GM23338 (cell line): ENCODE results near the gene UFSP1. TPM values are rescaled to one million over a fixed set of nuclear protein-coding genes. Genes with fewer than 3 reads are reported as not detected.

Experiments
- ATAC-seq: fragments of 200-7000 bp; cut with Tn5 transposase; 3 replicates; pipeline ENCODE4 v1.9.1; 2020
- DNase-seq: peaks from one replicate; pipeline ENCODE4 v3.0.0-alpha.2; 2015; ENCODE audit warnings: low spot score
- H2AFZ ChIP-seq: fragments of 200-600 bp; sonication (generic); 2 replicates; pipeline ENCODE4 v1.8.0; 2016; ENCODE audit warnings: antibody characterized with exemption, mild to moderate bottlenecking, moderate library complexity
- H3F3A ChIP-seq: fragments of 200-600 bp; sonication (generic); replicated peaks from 2 replicates; pipeline ENCODE4 v1.8.0; 2017; ENCODE audit warnings: antibody characterized with exemption, mixed run types, low read depth
- H3K27ac ChIP-seq: fragments of 200-600 bp; sonication (generic); 2 replicates; pipeline ENCODE4 v1.6.1; 2016; ENCODE audit warnings: low read depth
- H3K27me3 ChIP-seq: fragments of 200-600 bp; sonication (generic); 2 replicates; pipeline ENCODE4 v1.8.0; 2016; ENCODE audit warnings: mild to moderate bottlenecking, mixed run types, moderate library complexity; ENCODE audit not compliant: insufficient read depth
- H3K36me3 ChIP-seq: fragments of 200-600 bp; sonication (generic); 2 replicates; pipeline ENCODE4 v1.8.0; 2016; ENCODE audit warnings: mild to moderate bottlenecking; ENCODE audit not compliant: insufficient read depth
- H3K4me1 ChIP-seq: fragments of 200-600 bp; sonication (generic); 2 replicates; pipeline ENCODE4 v1.8.0; 2016; ENCODE audit warnings: mild to moderate bottlenecking, moderate library complexity; ENCODE audit not compliant: insufficient read depth
- H3K4me2 ChIP-seq: fragments of 200-600 bp; sonication (generic); 2 replicates; pipeline ENCODE4 v1.7.1; 2017; ENCODE audit warnings: mixed run types
- H3K4me3 ChIP-seq: fragments of 200-600 bp; sonication (generic); 2 replicates; pipeline ENCODE4 v1.6.1; 2016; ENCODE audit warnings: mixed run types
- H3K79me2 ChIP-seq: fragments of 200-600 bp; sonication (generic); replicated peaks from 2 replicates; pipeline ENCODE4 v1.8.0; 2017; ENCODE audit warnings: mild to moderate bottlenecking; ENCODE audit not compliant: insufficient read depth
- H3K9me2 ChIP-seq: fragments of 200-600 bp; sonication (generic); 2 replicates; pipeline ENCODE4 v1.8.0; 2017; ENCODE audit not compliant: insufficient read depth
- H4K20me1 ChIP-seq: fragments of 200-600 bp; sonication (generic); replicated peaks from 2 replicates; pipeline ENCODE4 v1.8.0; 2017; ENCODE audit warnings: mild to moderate bottlenecking; ENCODE audit not compliant: insufficient read depth
- H3K27ac Mint-ChIP-seq: 2 replicates; pipeline ENCODE4 v1.8.0; 2020; ENCODE audit warnings: inconsistent platforms, mild to moderate bottlenecking, moderate library complexity, mixed read lengths
- H3K27me3 Mint-ChIP-seq: 3 replicates; pipeline ENCODE4 v1.8.0; 2022; ENCODE audit warnings: low read depth, mild to moderate bottlenecking, moderate library complexity, mixed read lengths, inconsistent platforms; ENCODE audit not compliant: insufficient read depth, poor library complexity
- H3K36me3 Mint-ChIP-seq: 3 replicates; pipeline ENCODE4 v1.8.0; 2021; ENCODE audit warnings: low read depth, mild to moderate bottlenecking, inconsistent platforms, moderate library complexity, mixed read lengths
- H3K4me1 Mint-ChIP-seq: 3 replicates; pipeline ENCODE4 v1.8.0; 2020; ENCODE audit warnings: mild to moderate bottlenecking, inconsistent platforms, mixed read lengths
- H3K4me3 Mint-ChIP-seq: 3 replicates; pipeline ENCODE4 v1.8.0; 2021; ENCODE audit warnings: moderate library complexity, mild to moderate bottlenecking, inconsistent platforms, mixed read lengths
- H3K9me3 Mint-ChIP-seq: 3 replicates; pipeline ENCODE4 v1.8.0; 2020; ENCODE audit warnings: moderate library complexity, mild to moderate bottlenecking, inconsistent platforms, mixed read lengths
- CREB1 ChIP-seq: fragments of 250-450 bp; sonication (Bioruptor Pico); IDR thresholded peaks from 2 replicates; pipeline ENCODE4 v1.5.0; 2020; ENCODE audit warnings: low read depth, mild to moderate bottlenecking, moderate library complexity
- EZH2 ChIP-seq: fragments of 200-600 bp; sonication (generic); IDR thresholded peaks from one replicate; pipeline ENCODE4 v1.8.0; 2017; ENCODE audit warnings: antibody characterized with exemption, mild to moderate bottlenecking, low read depth; ENCODE audit not compliant: unreplicated experiment
- EZH2phosphoT487 ChIP-seq: fragments of 200-600 bp; sonication (generic); IDR thresholded peaks from one replicate; pipeline ENCODE4 v1.8.1; 2018; ENCODE audit warnings: antibody characterized with exemption; ENCODE audit not compliant: unreplicated experiment
- POLR2AphosphoS5 ChIP-seq: IDR thresholded peaks from 2 replicates; pipeline ENCODE4 v1.6.1; 2016; ENCODE audit warnings: antibody characterized with exemption, low read depth
- STAT1 ChIP-seq: IDR thresholded peaks from one replicate; pipeline ENCODE4 v1.6.1; 2016; ENCODE audit warnings: antibody characterized with exemption; ENCODE audit not compliant: unreplicated experiment
- ZNF331 ChIP-seq: fragments of 250-450 bp; sonication (Bioruptor Pico); IDR thresholded peaks from 2 replicates; pipeline ENCODE4 v1.5.0; 2020; ENCODE audit warnings: low read depth, mild to moderate bottlenecking, moderate library complexity
- ZNF462 ChIP-seq: fragments of 250-450 bp; sonication (Bioruptor Pico); IDR thresholded peaks from 2 replicates; pipeline ENCODE4 v1.5.0; 2020; ENCODE audit warnings: mild to moderate bottlenecking, moderate library complexity
- microRNA-seq: library from miRNA; unstranded; fragments of <30 nt; microRNA quantifications from one replicate; pipeline ENCODE4, GENCODE V29; 2017
- polyA plus RNA-seq: library from polyadenylated mRNA; unstranded; fragments of >200 nt; fragmentation: Nextera tagmentation; extraction: Ambion mirVana; gene quantifications from 2 replicates; pipeline ENCODE4 v1.2.1, GENCODE V29; 2016
- small RNA-seq: library from RNA; depleted of rRNA; stranded (forward); fragments of <200 nt; gene quantifications from one replicate; pipeline ENCODE3, GENCODE V24; 2014; ENCODE audit warnings: low replicate concordance
- total RNA-seq: library from RNA; depleted of rRNA; stranded (reverse); fragments of >200 nt; shearing (Covaris generic); gene quantifications from 2 replicates; pipeline ENCODE4 v1.2.3, GENCODE V29; 2014; rRNA removed

UFSP1 gene
- total and polyA plus RNA-seq, 2 experiments from 2014 or later, result 2.0 to 11.8 TPM

- TF ChIP-seq ZNF462 (CRISPR knock-in tag), result no peak
- TF ChIP-seq ZNF331 (CRISPR knock-in tag), result no peak
- no peak for TF ChIP-seq CREB1 (CRISPR knock-in tag)
- no peak for TF ChIP-seq EZH2
These were observed 48.9 kb downstream of the UFSP1 start (continued) for GRCh38 chr7:100840470-100841100.

GRCh38 chr7:100839361-100839760 is 50.2 kb downstream of the UFSP1 start:
- H3K36me3 Mint-ChIP-seq, result peaks cover 9% of the 10 kb centered on the region
- Histone ChIP-seq H3F3A (peaks cover 12% of the 10 kb centered on the region), H3K4me1 (peaks cover 17% of the 10 kb centered on the region), H3K4me2 (no peak overlapping the region), H3K27ac (no peak overlapping the region), H3K79me2 (no peaks in the 10 kb centered on the region; the same call in 1 of the 2 replicates), H3K27me3 (no peaks in the 10 kb centered on the region), H4K20me1 (no peaks in the 10 kb centered on the region), H3K36me3 (no peaks in the 10 kb centered on the region), H2AFZ (no peak overlapping the region), H3K9me2 (no peaks in the 10 kb centered on the region), H3K4me3 (no peak overlapping the region)
- no peak overlapping the region for H3K4me3 Mint-ChIP-seq
- no peak for ATAC-seq
- no peak for TF ChIP-seq STAT1
- TF ChIP-seq POLR2AphosphoS5, result no peak
- no peak for TF ChIP-seq EZH2
- no peak for TF ChIP-seq EZH2phosphoT487
- H3K4me1 Mint-ChIP-seq, result peaks cover 31% of the 10 kb centered on the region
- no peak for DNase-seq
- peaks cover 1% of the 10 kb centered on the region; the same call in 1 of the 3 replicates for H3K9me3 Mint-ChIP-seq
- H3K27ac Mint-ChIP-seq, result no peak overlapping the region
- peaks cover 24% of the 10 kb centered on the region for H3K27me3 Mint-ChIP-seq

Small RNA genes lying within 50 kb of the gene (microRNA-seq; reads per million reads assigned to microRNA genes)
- gene MIR6875, result not detected

Small RNA genes lying within 50 kb of the gene (small RNA-seq; reads per million reads assigned to genes)
- gene RN7SL549P (not detected), gene RPS29P15 (not detected)

Other genes with a start within 250 kb of the UFSP1 start
- 4.2 and 5.6 TPM in 2 replicates for gene TFR2, start 248.2 kb downstream of the UFSP1 start, total RNA-seq
- gene TFR2, start 248.2 kb downstream of the UFSP1 start, polyA plus RNA-seq, result 3.7 and 4.3 TPM in 2 replicates
- 0.69 TPM in 1 of 2 replicates, not detected in the other for gene ACTL6B, start 233.3 kb downstream of the UFSP1 start, total RNA-seq
- 2.5 and 3.5 TPM in 2 replicates for gene ACTL6B, start 233.3 kb downstream of the UFSP1 start, polyA plus RNA-seq
- 153 and 156 TPM in 2 replicates for gene GNB2, start 216.0 kb downstream of the UFSP1 start, total RNA-seq
- 112 and 113 TPM in 2 replicates for gene GNB2, start 216.0 kb downstream of the UFSP1 start, polyA plus RNA-seq
- 50.6 and 69.8 TPM in 2 replicates for gene GIGYF1, start 195.5 kb downstream of the UFSP1 start, total RNA-seq
- gene GIGYF1, start 195.5 kb downstream of the UFSP1 start, polyA plus RNA-seq, result 40.0 and 40.4 TPM in 2 replicates
- gene POP7, start 183.6 kb downstream of the UFSP1 start, total RNA-seq, result 87.3 and 110 TPM in 2 replicates
- gene POP7, start 183.6 kb downstream of the UFSP1 start, polyA plus RNA-seq, result 216 and 219 TPM in 2 replicates
- gene EPO, start 169.2 kb downstream of the UFSP1 start, total RNA-seq, result 0.89 TPM in 1 of 2 replicates, not detected in the other
- 0.97 and 1.0 TPM in 2 replicates for gene EPO, start 169.2 kb downstream of the UFSP1 start, polyA plus RNA-seq
- 0.03 TPM in 1 of 2 replicates, not detected in the other for gene ZAN, start 156.1 kb downstream of the UFSP1 start, total RNA-seq
- 0.07 TPM in 1 of 2 replicates, not detected in the other for gene ZAN, start 156.1 kb downstream of the UFSP1 start, polyA plus RNA-seq
- 145 and 164 TPM in 2 replicates for gene EPHB4, start 62.2 kb downstream of the UFSP1 start, total RNA-seq
- 22.6 and 23.3 TPM in 2 replicates for gene EPHB4, start 62.2 kb downstream of the UFSP1 start, polyA plus RNA-seq
- 32.3 and 39.9 TPM in 2 replicates for gene SLC12A9, start 37.0 kb downstream of the UFSP1 start, total RNA-seq
- gene SLC12A9, start 37.0 kb downstream of the UFSP1 start, polyA plus RNA-seq, result 9.7 and 10.3 TPM in 2 replicates
- gene TRIP6, start 22.3 kb downstream of the UFSP1 start, total RNA-seq, result 106 and 112 TPM in 2 replicates
- 44.6 and 45.0 TPM in 2 replicates for gene TRIP6, start 22.3 kb downstream of the UFSP1 start, polyA plus RNA-seq
- gene SRRT, start 14.6 kb downstream of the UFSP1 start, total RNA-seq, result 98.3 and 113 TPM in 2 replicates
- gene SRRT, start 14.6 kb downstream of the UFSP1 start, polyA plus RNA-seq, result 125 and 140 TPM in 2 replicates
- 1.5 and 3.7 TPM in 2 replicates for gene ACHE, start 6.2 kb upstream of the UFSP1 start, total RNA-seq
- 3.6 and 3.9 TPM in 2 replicates for gene ACHE, start 6.2 kb upstream of the UFSP1 start, polyA plus RNA-seq
- 16.3 and 19.1 TPM in 2 replicates for gene MUC3A, start 59.8 kb upstream of the UFSP1 start, total RNA-seq
- gene MUC3A, start 59.8 kb upstream of the UFSP1 start, polyA plus RNA-seq, result 44.4 and 45.7 TPM in 2 replicates
- 3.8 and 4.6 TPM in 2 replicates for gene MUC12, start 79.8 kb upstream of the UFSP1 start, total RNA-seq
- 18.0 and 21.4 TPM in 2 replicates for gene MUC12, start 79.8 kb upstream of the UFSP1 start, polyA plus RNA-seq
- gene MUC17, start 130.4 kb upstream of the UFSP1 start, total RNA-seq, result under 0.01 TPM in 1 of 2 replicates, not detected in the other
- not detected in 2 replicates for gene MUC17, start 130.4 kb upstream of the UFSP1 start, polyA plus RNA-seq
- gene TRIM56, start 195.8 kb upstream of the UFSP1 start, total RNA-seq, result 12.9 and 15.7 TPM in 2 replicates
- 8.7 and 10.0 TPM in 2 replicates for gene TRIM56, start 195.8 kb upstream of the UFSP1 start, polyA plus RNA-seq
- 0.97 and 2.0 TPM in 2 replicates for gene SERPINE1, start 237.4 kb upstream of the UFSP1 start, total RNA-seq
- 0.63 and 1.2 TPM in 2 replicates for gene SERPINE1, start 237.4 kb upstream of the UFSP1 start, polyA plus RNA-seq